Liver (tissue), 3 donors: ENCODE measurements around the gene TMEM187.

Experiments used
- ATF3 ChIP-seq: IDR thresholded peaks from 2 replicates; pipeline ENCODE4 v1.6.1; 2016; ENCODE audit warnings: antibody characterized with exemption
- CTCF ChIP-seq: fragments of 150-350 bp; IDR thresholded peaks from 2 replicates; pipeline ENCODE4 v1.5.1; 2017; ENCODE audit warnings: improper control_type of control experiment, low read depth, low read length; ENCODE audit not compliant: missing input control
- EGR1 ChIP-seq, 2 donors: IDR thresholded peaks; 2 replicates each; pipeline ENCODE4 v1.6.1; 2016 to 2018; ENCODE audit warnings: antibody characterized with exemption in 2 of 2, low read depth in 2 of 2
- GABPA ChIP-seq, 2 donors: IDR thresholded peaks in 1 of 2; conservative IDR thresholded peaks in 1 of 2; 2 replicates each; pipeline ENCODE4 v1.6.1; 2016; ENCODE audit warnings: antibody characterized with exemption in 2 of 2, mild to moderate bottlenecking in 1 of 2, moderate library complexity in 1 of 2
- HNF4A ChIP-seq, 2 donors: conservative IDR thresholded peaks; 2 replicates each; pipeline ENCODE4 v1.6.1; 2016; ENCODE audit warnings: antibody characterized with exemption in 2 of 2, mild to moderate bottlenecking in 2 of 2
- JUND ChIP-seq, 2 donors: IDR thresholded peaks; 2 replicates each; pipeline ENCODE4 v1.6.1; 2016; ENCODE audit warnings: antibody characterized with exemption in 2 of 2
- MAX ChIP-seq: IDR thresholded peaks from 2 replicates; pipeline ENCODE4 v1.6.1; 2016; ENCODE audit warnings: antibody characterized with exemption
- RAD21 ChIP-seq, 2 donors: IDR thresholded peaks; 2 replicates each; pipeline ENCODE4 v1.6.1; 2016; ENCODE audit warnings: antibody characterized with exemption in 2 of 2, mild to moderate bottlenecking in 2 of 2
- REST ChIP-seq: IDR thresholded peaks from 2 replicates; pipeline ENCODE4 v1.6.1; 2016; ENCODE audit warnings: antibody characterized with exemption, mild to moderate bottlenecking
- RXRA ChIP-seq, 2 donors: IDR thresholded peaks; 2 replicates each; pipeline ENCODE4 v1.6.1; 2017 to 2018; ENCODE audit warnings: antibody characterized with exemption in 2 of 2, mild to moderate bottlenecking in 1 of 2
- SP1 ChIP-seq: IDR thresholded peaks from 2 replicates; pipeline ENCODE4 v1.6.1; 2018; ENCODE audit warnings: antibody characterized with exemption, mild to moderate bottlenecking
- TAF1 ChIP-seq: conservative IDR thresholded peaks from 2 replicates; pipeline ENCODE4 v1.6.1; 2016; ENCODE audit warnings: antibody characterized with exemption, mild to moderate bottlenecking
- YY1 ChIP-seq: IDR thresholded peaks from 2 replicates; pipeline ENCODE4 v1.6.1; 2016; ENCODE audit warnings: antibody characterized with exemption, mild to moderate bottlenecking
- ZBTB33 ChIP-seq: IDR thresholded peaks from 2 replicates; pipeline ENCODE4 v1.6.1; 2016; ENCODE audit warnings: antibody characterized with exemption
- donor health status: healthy.
- donor health status: healthy.

- TF ChIP-seq CTCF, result no peak
- TF ChIP-seq SP1, result no peak
- no peak for TF ChIP-seq TAF1
- no peak for TF ChIP-seq RAD21 (IDR thresholded peaks at IDR 0.05)
- TF ChIP-seq JUND (IDR thresholded peaks at IDR 0.05), result no peak
- TF ChIP-seq MAX, result no peak
- no peak for TF ChIP-seq EGR1 (IDR thresholded peaks at IDR 0.05; ENCODE audit: low read depth in 2 of 2)
- no peak for TF ChIP-seq REST
- TF ChIP-seq RXRA (IDR thresholded peaks at IDR 0.05), result no peak
- no peak for TF ChIP-seq GABPA (IDR thresholded peaks at IDR 0.05 in 1 of 2, conservative IDR thresholded peaks at IDR 0.05 in 1 of 2)
- no peak for TF ChIP-seq YY1
- TF ChIP-seq ZBTB33, result no peak
- peak; percentile 46 to 70 for TF ChIP-seq HNF4A (conservative IDR thresholded peaks at IDR 0.05)
- no peak for TF ChIP-seq ATF3
These were observed 56.1 kb downstream of the TMEM187 start for GRCh38 chrX:154028502-154029184.
